GM12865 (cell line): ENCODE measurements around the gene SPTBN5.

Experiments used
- DNase-seq: peaks from one replicate; pipeline ENCODE4 v3.0.0; 2010; ENCODE audit warnings: low read depth
- H3K4me3 ChIP-seq: 2 replicates; pipeline ENCODE4 v1.5.1; 2011; ENCODE audit warnings: mild to moderate bottlenecking, low read depth, low read length, control low read depth
- TF ChIP-seq, protein P1 (sequence below): IDR thresholded peaks from 2 replicates; pipeline ENCODE4 v1.5.1; 2011; ENCODE audit warnings: low read length, control low read depth, low read depth, inconsistent platforms; ENCODE audit not compliant: insufficient read depth; ENCODE audit errors: missing control alignments

The SPTBN5 gene

DNA sequence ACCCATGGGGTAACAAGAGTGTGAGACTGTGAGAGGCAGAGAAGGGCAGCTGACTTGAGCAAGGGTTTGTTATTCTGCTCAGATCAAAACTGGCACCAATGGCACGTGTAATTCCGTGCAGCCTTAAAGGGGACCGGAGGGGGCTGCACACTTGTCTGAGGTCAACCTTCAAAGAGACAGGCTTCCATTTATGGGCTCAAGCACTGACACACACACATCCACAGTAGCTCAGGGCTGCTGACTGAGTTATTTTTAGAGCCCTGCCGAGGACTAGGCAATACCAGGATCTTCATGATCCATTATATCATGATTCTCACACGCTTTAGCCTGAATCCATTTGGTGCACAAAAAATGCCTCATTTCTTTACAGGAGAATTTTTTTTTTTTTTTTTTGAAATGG is 20.6 kb upstream of the SPTBN5 start:
- DNase-seq, result no peak
- H3K4me3 ChIP-seq, result no peak overlapping the region
- TF ChIP-seq, protein P1, sequence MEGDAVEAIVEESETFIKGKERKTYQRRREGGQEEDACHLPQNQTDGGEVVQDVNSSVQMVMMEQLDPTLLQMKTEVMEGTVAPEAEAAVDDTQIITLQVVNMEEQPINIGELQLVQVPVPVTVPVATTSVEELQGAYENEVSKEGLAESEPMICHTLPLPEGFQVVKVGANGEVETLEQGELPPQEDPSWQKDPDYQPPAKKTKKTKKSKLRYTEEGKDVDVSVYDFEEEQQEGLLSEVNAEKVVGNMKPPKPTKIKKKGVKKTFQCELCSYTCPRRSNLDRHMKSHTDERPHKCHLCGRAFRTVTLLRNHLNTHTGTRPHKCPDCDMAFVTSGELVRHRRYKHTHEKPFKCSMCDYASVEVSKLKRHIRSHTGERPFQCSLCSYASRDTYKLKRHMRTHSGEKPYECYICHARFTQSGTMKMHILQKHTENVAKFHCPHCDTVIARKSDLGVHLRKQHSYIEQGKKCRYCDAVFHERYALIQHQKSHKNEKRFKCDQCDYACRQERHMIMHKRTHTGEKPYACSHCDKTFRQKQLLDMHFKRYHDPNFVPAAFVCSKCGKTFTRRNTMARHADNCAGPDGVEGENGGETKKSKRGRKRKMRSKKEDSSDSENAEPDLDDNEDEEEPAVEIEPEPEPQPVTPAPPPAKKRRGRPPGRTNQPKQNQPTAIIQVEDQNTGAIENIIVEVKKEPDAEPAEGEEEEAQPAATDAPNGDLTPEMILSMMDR, result no peak

- no peak for DNase-seq
- TF ChIP-seq, protein P1, result no peak
- H3K4me3 ChIP-seq, result no peak overlapping the region
Observed at GRCh38 chr15:41913256-41913655, 19.4 kb upstream of the SPTBN5 start.

GRCh38 chr15:41911691-41912345 is 18.0 kb upstream of the SPTBN5 start:
- no peak for DNase-seq
- TF ChIP-seq, protein P1, result no peak
- no peak overlapping the region for H3K4me3 ChIP-seq

DNA sequence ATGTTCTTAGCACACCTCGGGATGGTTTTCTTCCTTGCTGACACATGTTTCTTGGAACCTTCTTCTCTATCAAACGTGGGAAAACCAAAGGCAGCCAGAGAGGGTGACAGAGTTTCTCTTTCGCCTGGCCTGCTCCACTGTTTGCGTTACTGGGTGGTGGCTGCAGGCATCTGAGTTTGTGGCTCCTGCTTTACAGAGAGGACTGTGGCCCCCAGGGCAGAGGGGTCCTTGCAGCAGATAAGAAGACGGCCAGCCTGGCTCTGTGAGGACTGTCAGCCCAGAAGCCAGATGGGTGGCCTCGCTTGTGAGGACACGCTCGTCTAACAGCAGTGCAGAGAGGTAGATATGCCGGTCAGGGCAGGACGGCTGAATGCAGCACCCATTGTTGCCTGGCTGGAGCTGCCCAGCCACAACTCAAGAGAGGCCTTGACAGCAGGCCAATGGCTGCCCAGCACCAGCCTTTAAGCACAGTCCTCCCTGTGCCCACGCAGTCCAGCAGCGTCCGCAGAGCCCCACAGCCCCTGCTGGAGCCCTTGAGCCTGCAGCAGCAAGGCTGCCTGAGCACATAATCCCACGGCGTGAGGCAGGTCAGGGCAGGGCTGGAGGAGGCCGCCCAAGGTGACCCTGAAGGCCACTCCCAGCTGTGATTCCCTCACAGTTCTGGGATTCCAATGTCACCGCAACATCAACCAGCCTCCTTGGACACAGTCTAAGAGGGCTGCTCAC is 15.0 kb upstream of the SPTBN5 start:
- TF ChIP-seq, protein P1, result no peak
- no peak for DNase-seq
- H3K4me3 ChIP-seq, result no peak overlapping the region

DNA sequence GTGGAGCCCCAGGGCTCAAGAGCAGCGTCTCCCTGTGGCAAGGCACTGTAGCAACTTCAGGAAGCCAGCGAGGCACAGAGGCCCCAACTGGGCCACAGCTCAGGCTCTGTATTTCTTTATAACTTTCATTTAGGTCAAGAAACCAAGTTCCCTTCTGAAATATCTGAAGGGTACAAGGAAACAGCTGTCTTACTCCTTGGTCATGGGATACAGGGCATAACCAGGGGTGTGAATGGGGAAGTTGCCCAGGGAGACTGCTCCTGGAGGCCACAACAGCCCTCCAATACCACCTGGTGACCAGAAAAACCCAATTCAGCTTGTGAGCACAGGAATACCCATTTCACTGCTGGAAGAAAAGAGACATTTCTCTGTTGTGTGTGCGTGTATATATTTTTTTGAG is 13.3 kb upstream of the SPTBN5 start:
- TF ChIP-seq, protein P1, result no peak
- DNase-seq, result no peak
- no peak overlapping the region for H3K4me3 ChIP-seq

DNA sequence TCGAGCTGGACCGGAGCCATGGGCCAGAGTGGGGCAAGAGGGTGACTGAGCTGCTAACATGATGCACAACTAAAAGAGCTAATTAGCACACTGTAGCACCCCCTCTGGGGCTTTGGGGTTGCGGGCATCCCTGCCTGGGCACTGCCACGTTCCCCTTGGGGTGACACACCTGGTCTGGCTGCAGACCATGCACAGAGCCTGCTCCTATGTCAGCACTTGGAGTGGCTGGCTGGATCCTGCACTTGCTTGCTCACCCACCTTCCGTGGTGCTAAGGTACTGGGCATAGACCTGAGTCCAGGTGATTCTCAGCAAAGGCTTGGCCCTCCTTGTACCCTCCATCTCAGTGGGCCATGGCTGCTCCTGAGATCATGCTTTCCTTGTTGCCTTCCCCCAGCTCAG is 12.8 kb upstream of the SPTBN5 start:
- no peak overlapping the region for H3K4me3 ChIP-seq
- TF ChIP-seq, protein P1, result no peak

More for the DNA sequence above, 12.8 kb upstream of the SPTBN5 start:
- no peak for DNase-seq
